BJ (cell line): ENCODE measurements around the gene ATP10A. TPM values are rescaled to one million over a fixed set of nuclear protein-coding genes. Genes with fewer than 3 reads are reported as not detected.
A peak's percentile ranks its signal among the peaks of the same experiment; 100 is the strongest.

Experiments
- CTCF ChIA-PET: fragments of 350-600 bp; formaldehyde crosslinking; extraction: SDS; loops from one replicate; lab custom pipeline; 2021; ENCODE audit warnings: antibody characterized with exemption, inconsistent platforms; lab: Yijun Ruan, JAX
- POLR2A ChIA-PET: fragments of 300-600 bp; sonication (Branson Sonifier 250); formaldehyde crosslinking; extraction: SDS; loops from one replicate; lab custom pipeline; 2021; ENCODE audit warnings: antibody characterized with exemption; lab: Charles Lee
- DNase-seq: peaks from one replicate; pipeline ENCODE4 v3.0.0-alpha.2; 2011; ENCODE audit warnings: low read depth
- H3K27me3 ChIP-seq: 2 replicates; pipeline ENCODE4 v1.6.0; 2011; ENCODE audit warnings: low read length; ENCODE audit not compliant: control insufficient read depth, insufficient read depth
- H3K36me3 ChIP-seq: 2 replicates; pipeline ENCODE4 v1.5.1; 2011; ENCODE audit warnings: low read length; ENCODE audit not compliant: control insufficient read depth, insufficient read depth
- H3K4me3 ChIP-seq: 2 replicates; pipeline ENCODE4 v1.5.1; 2011; ENCODE audit warnings: low read depth, mild to moderate bottlenecking, control low read depth, low read length
- polyA plus RNA-seq: library from polyadenylated mRNA; depleted of rRNA; stranded (reverse); fragments of >200 nt; gene quantifications from 2 replicates; pipeline ENCODE4 v1.2.3, GENCODE V29; 2011
- TF ChIP-seq, protein P1 (sequence below): IDR thresholded peaks from 2 replicates; pipeline ENCODE4 v1.5.1; 2011; ENCODE audit warnings: low read depth, mild to moderate bottlenecking, control low read depth, inconsistent platforms, low read length, moderate library complexity; ENCODE audit not compliant: insufficient read depth

The ATP10A gene
- polyA plus RNA-seq, 1 experiment = 28.0 TPM

DNA sequence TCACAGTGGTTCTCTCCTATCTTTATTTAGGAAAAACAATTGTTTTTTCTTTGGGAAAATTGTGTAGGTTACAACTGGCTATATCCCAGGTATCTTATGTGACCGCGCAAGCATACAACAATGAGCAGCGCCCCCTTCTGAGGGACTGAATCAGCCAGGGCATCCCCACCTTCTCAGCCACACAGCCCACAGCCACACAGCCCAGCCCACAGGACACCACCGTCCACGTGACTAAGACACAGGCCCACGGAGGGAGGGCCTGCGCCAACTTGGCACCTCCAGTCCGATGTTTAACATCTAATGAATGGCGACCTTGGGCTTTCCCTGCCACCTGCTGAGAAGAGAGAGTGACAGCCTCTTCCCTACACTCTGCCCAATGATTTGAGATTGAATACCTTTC lies 68.1 kb downstream of the ATP10A start:
- CTCF ChIA-PET = no interaction called here

DNA sequence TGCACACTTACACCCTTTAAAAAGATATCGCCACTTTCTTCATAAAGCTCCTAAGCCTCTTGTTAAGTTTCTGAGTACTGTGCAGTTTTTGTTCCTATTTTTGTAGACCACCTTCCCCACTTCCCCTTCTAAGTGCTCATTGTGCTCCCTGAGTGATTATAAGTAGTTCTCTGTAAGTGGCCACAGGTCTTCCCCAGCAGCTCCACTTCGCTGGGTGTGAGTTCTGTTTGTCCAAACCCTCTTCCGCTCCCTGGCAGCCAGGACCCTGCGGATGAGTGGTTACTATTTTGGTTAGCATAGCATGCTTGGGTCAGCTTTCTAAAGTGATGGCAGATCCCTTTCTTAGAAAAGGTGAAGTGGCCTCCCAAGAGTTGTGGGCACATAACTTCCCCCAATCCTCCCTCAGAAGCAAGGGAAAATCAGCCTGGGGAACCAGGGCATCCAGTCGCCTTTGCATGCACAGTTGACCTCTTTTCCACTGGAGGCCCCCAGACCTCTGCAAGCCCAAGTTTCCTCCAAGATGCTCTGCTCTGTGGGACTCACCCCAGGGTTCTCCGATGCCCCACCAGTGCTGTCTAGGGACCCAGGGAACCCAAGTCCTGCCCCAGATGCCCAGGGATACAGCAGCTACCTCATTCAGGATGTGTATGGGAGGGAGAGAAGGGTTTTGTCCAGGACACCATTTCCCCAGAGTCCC lies 69.6 kb downstream of the ATP10A start:
- CTCF ChIA-PET = no interaction called here
- TF ChIP-seq, protein P1, sequence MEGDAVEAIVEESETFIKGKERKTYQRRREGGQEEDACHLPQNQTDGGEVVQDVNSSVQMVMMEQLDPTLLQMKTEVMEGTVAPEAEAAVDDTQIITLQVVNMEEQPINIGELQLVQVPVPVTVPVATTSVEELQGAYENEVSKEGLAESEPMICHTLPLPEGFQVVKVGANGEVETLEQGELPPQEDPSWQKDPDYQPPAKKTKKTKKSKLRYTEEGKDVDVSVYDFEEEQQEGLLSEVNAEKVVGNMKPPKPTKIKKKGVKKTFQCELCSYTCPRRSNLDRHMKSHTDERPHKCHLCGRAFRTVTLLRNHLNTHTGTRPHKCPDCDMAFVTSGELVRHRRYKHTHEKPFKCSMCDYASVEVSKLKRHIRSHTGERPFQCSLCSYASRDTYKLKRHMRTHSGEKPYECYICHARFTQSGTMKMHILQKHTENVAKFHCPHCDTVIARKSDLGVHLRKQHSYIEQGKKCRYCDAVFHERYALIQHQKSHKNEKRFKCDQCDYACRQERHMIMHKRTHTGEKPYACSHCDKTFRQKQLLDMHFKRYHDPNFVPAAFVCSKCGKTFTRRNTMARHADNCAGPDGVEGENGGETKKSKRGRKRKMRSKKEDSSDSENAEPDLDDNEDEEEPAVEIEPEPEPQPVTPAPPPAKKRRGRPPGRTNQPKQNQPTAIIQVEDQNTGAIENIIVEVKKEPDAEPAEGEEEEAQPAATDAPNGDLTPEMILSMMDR = no peak
- H3K4me3 ChIP-seq = no peak overlapping the region
- H3K27me3 ChIP-seq = no peaks in the 10 kb centered on the region
- POLR2A ChIA-PET = no interaction called here
- H3K36me3 ChIP-seq = no peaks in the 10 kb centered on the region
- no peak for DNase-seq

More for the DNA sequence above, 68.1 kb downstream of the ATP10A start:
- no peak for DNase-seq
- POLR2A ChIA-PET = no interaction called here
- H3K27me3 ChIP-seq = no peaks in the 10 kb centered on the region
- H3K36me3 ChIP-seq = no peaks in the 10 kb centered on the region
- TF ChIP-seq, protein P1 = no peak
- no peak overlapping the region for H3K4me3 ChIP-seq

DNA sequence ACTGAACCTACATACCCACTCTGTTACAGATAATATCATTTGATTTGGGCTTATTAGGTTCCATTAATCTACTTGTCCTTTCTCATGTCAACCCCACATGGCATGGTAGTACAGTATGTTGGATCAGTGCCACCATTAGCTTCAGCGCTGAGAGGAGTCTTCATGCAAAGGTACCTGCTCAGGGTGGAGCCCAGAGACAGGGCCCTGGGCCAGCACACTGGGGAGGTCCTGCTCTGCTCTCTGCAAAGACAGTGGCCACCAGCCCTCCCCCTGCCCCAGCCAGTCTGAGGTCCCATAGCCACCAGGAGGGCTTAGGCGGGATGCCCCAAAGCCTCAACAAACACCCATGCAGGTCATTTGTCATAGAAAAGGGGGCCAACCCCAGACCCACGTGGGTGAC lies 71.0 kb downstream of the ATP10A start:
- H3K27me3 ChIP-seq = no peaks in the 10 kb centered on the region
- H3K36me3 ChIP-seq = no peaks in the 10 kb centered on the region
- CTCF ChIA-PET = no interaction called here
- no peak overlapping the region for H3K4me3 ChIP-seq
- TF ChIP-seq, protein P1 = no peak
- no peak for DNase-seq
- POLR2A ChIA-PET = no interaction called here

DNA sequence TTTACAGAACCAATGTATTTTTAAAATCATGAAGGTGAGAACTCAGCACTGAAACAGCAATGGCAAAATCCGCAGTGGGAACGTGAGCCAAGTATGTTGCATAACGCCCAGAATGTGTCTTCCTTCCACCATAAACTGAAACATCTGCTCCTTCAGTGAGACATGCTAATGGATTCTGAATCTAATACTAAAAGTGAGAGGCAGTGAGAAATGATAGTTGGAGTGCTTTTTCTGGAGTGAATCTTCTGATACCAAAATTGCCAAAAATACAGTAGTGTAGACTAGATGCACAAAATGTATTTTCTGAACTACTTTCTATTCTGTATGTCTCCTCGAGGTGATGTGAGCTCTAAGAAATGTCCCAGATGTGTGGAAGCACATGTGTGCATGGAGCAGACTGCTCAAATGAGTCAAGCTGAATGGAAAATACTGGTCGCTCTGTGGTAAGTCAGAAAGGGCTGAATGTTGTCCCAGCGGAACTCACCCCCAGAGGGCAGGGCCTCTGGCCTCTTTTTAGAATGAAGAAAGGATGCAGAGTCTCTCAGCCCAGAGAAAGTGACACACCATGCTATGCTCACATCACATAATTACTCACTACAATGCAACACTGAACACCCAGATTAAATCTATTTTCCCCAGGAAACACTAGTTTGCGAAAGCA lies 73.0 kb downstream of the ATP10A start:
- no peak overlapping the region for H3K4me3 ChIP-seq
- CTCF ChIA-PET = interaction anchor here (0.9 to 1.2 kb wide), 3 partner anchors 39 to 144 kb away, joined by 3 to 4 read pairs (median 4); no protein-coding TSS in a partner anchor
- peak; percentile 75 for DNase-seq
- POLR2A ChIA-PET = no interaction called here
- H3K36me3 ChIP-seq = no peaks in the 10 kb centered on the region
- H3K27me3 ChIP-seq = no peaks in the 10 kb centered on the region
- TF ChIP-seq, protein P1 = no peak

DNA sequence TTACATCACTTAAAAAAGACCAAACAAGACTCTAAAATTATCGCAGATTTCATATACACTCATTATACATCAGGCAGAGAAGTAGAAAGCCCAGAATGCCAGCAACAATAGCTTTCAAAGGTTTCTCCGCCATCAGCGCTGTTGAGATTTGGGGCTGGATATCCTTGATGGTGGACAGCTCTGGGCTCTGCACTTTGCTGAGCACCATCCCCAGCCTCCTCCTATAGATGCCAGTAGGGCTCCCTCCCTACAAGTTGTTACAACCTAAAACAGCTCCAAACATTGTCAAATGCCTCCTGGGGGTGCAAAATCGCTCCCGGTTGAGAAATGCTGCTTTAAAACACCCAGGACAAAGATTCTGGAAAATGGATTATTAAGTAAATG lies 73.5 kb downstream of the ATP10A start:
- ChIA-PET POLR2A (no interaction called here), CTCF (interaction anchor here (0.9 to 1.2 kb wide), 3 partner anchors 39 to 144 kb away, joined by 3 to 4 read pairs (median 4); no protein-coding TSS in a partner anchor)
- DNase-seq = no peak
- no peak overlapping the region for H3K4me3 ChIP-seq
- H3K36me3 ChIP-seq = no peaks in the 10 kb centered on the region
- TF ChIP-seq, protein P1 = no peak
- H3K27me3 ChIP-seq = no peaks in the 10 kb centered on the region
